Measurements from ENCODE around the gene COL12A1.

- no peak for TF ChIP-seq CTCF (IDR thresholded peaks at IDR 0.05)
- no peak for TF ChIP-seq EP300 (IDR thresholded peaks at IDR 0.05)
Observed at GRCh38 chr6:75108333-75108974, 97.4 kb downstream of the COL12A1 start.
